SK-N-DZ (cell line): ENCODE data around the gene ASIC2.

Source experiments
- DNase-seq: peaks from one replicate; pipeline ENCODE4 v3.0.0-alpha.2; 2015; ENCODE audit warnings: low spot score

The ASIC2 gene

GRCh38 chr17:33204156-33204555 is 88.9 kb downstream of the ASIC2 start:
- no peak for DNase-seq

GRCh38 chr17:33202796-33203495 is 90.1 kb downstream of the ASIC2 start:
- no peak for DNase-seq

GRCh38 chr17:33202021-33202420 is 91.1 kb downstream of the ASIC2 start:
- no peak for DNase-seq

GRCh38 chr17:33201283-33201682 is 91.8 kb downstream of the ASIC2 start:
- DNase-seq = no peak

GRCh38 chr17:33200587-33200986 is 92.5 kb downstream of the ASIC2 start:
- no peak for DNase-seq

GRCh38 chr17:33199571-33200510 is 93.3 kb downstream of the ASIC2 start:
- DNase-seq = no peak

- DNase-seq = no peak
Measured at GRCh38 chr17:33198954-33199353, 94.1 kb downstream of the ASIC2 start.

- DNase-seq = no peak
Measured at GRCh38 chr17:33197342-33197741, 95.8 kb downstream of the ASIC2 start.

GRCh38 chr17:33196883-33197282 is 96.2 kb downstream of the ASIC2 start:
- DNase-seq = no peak

- DNase-seq = no peak
Measured at GRCh38 chr17:33192951-33193911, 99.9 kb downstream of the ASIC2 start.

- DNase-seq = peak; percentile 47
Measured at GRCh38 chr17:33183487-33184026, 109.5 kb downstream of the ASIC2 start.

- no peak for DNase-seq
Measured at GRCh38 chr17:33179151-33179550, 113.9 kb downstream of the ASIC2 start.

- no peak for DNase-seq
Measured at GRCh38 chr17:33178681-33179080, 114.4 kb downstream of the ASIC2 start.

GRCh38 chr17:33175562-33175961 is 117.5 kb downstream of the ASIC2 start:
- DNase-seq = no peak

GRCh38 chr17:33171931-33172330 is 121.2 kb downstream of the ASIC2 start:
- DNase-seq = no peak

GRCh38 chr17:33169580-33170285 is 123.4 kb downstream of the ASIC2 start:
- DNase-seq = no peak

GRCh38 chr17:33167736-33168135 is 125.4 kb downstream of the ASIC2 start:
- no peak for DNase-seq

- no peak for DNase-seq
Measured at GRCh38 chr17:33166472-33166871, 126.6 kb downstream of the ASIC2 start.

- DNase-seq = no peak
Measured at GRCh38 chr17:33164169-33164881, 128.8 kb downstream of the ASIC2 start.
